Liver (tissue), 9 donors: Measurements from ENCODE around the gene TIE1. TPM values are rescaled to one million over a fixed set of nuclear protein-coding genes. Genes with fewer than 3 reads are reported as not detected.

Experiments used
- DNase-seq: peaks from one replicate; pipeline ENCODE4 v3.0.0-alpha.2; 2017; ENCODE audit warnings: low spot score
- H3K27ac ChIP-seq, 2 donors: one replicate each; pipeline ENCODE4 v1.7.0; 2013; ENCODE audit warnings: inconsistent platforms in 2 of 2, low read length in 2 of 2, control low read depth in 1 of 2, low read depth in 1 of 2, mild to moderate bottlenecking in 1 of 2
- H3K27me3 ChIP-seq, 4 donors: one replicate each; pipeline versions ENCODE4 v1.6.1 to v1.7.0; 2013; ENCODE audit warnings: low read length in 3 of 4, inconsistent platforms in 1 of 4, mild to moderate bottlenecking in 1 of 4, moderate library complexity in 1 of 4; ENCODE audit not compliant: control insufficient read depth in 4 of 4, insufficient read depth in 4 of 4
- H3K36me3 ChIP-seq, 4 donors: one replicate each; pipeline versions ENCODE4 v1.6.1 to v1.7.0; 2013; ENCODE audit warnings: low read length in 3 of 4, mild to moderate bottlenecking in 3 of 4, low read depth in 1 of 4, moderate library complexity in 1 of 4; ENCODE audit not compliant: control insufficient read depth in 4 of 4, insufficient read depth in 3 of 4
- H3K4me1 ChIP-seq, 4 donors: one replicate each; pipeline versions ENCODE4 v1.6.1 to v1.7.0; 2013; ENCODE audit warnings: low read length in 3 of 4, mild to moderate bottlenecking in 3 of 4, moderate library complexity in 1 of 4; ENCODE audit not compliant: control insufficient read depth in 4 of 4, insufficient read depth in 4 of 4
- H3K4me3 ChIP-seq, 3 donors: one replicate each; pipeline versions ENCODE4 v1.6.1 to v1.7.0; 2013; ENCODE audit warnings: low read length in 3 of 3, control low read depth in 1 of 3, low read depth in 1 of 3, mild to moderate bottlenecking in 1 of 3
- H3K9ac ChIP-seq, 2 donors: one replicate each; pipeline ENCODE4 v1.7.0; 2013; ENCODE audit warnings: low read length in 2 of 2, mild to moderate bottlenecking in 2 of 2, moderate library complexity in 2 of 2, control low read depth in 1 of 2, low read depth in 1 of 2
- H3K9me3 ChIP-seq, 4 donors: one replicate each; pipeline versions ENCODE4 v1.6.1 to v1.7.0; 2013; ENCODE audit warnings: low read length in 3 of 4; ENCODE audit not compliant: control insufficient read depth in 4 of 4
- CTCF ChIP-seq: fragments of 150-350 bp; IDR thresholded peaks from 2 replicates; pipeline ENCODE4 v1.5.1; 2017; ENCODE audit warnings: improper control_type of control experiment, low read depth, low read length; ENCODE audit not compliant: missing input control
- EGR1 ChIP-seq, 2 donors: IDR thresholded peaks; 2 replicates each; pipeline ENCODE4 v1.6.1; 2016 to 2018; ENCODE audit warnings: antibody characterized with exemption in 2 of 2, low read depth in 2 of 2
- FOXA2 ChIP-seq: IDR thresholded peaks from 2 replicates; pipeline ENCODE4 v1.6.1; 2016; ENCODE audit warnings: antibody characterized with exemption
- GABPA ChIP-seq, 2 donors: IDR thresholded peaks in 1 of 2; conservative IDR thresholded peaks in 1 of 2; 2 replicates each; pipeline ENCODE4 v1.6.1; 2016; ENCODE audit warnings: antibody characterized with exemption in 2 of 2, mild to moderate bottlenecking in 1 of 2, moderate library complexity in 1 of 2
- HNF4A ChIP-seq, 2 donors: conservative IDR thresholded peaks; 2 replicates each; pipeline ENCODE4 v1.6.1; 2016; ENCODE audit warnings: antibody characterized with exemption in 2 of 2, mild to moderate bottlenecking in 2 of 2
- HNF4G ChIP-seq: IDR thresholded peaks from 2 replicates; pipeline ENCODE4 v1.6.1; 2016; ENCODE audit warnings: antibody characterized with exemption
- JUND ChIP-seq, 2 donors: IDR thresholded peaks; 2 replicates each; pipeline ENCODE4 v1.6.1; 2016; ENCODE audit warnings: antibody characterized with exemption in 2 of 2
- MAX ChIP-seq: IDR thresholded peaks from 2 replicates; pipeline ENCODE4 v1.6.1; 2016; ENCODE audit warnings: antibody characterized with exemption
- NR2F2 ChIP-seq: IDR thresholded peaks from 2 replicates; pipeline ENCODE4 v1.6.1; 2016; ENCODE audit warnings: antibody characterized with exemption
- RAD21 ChIP-seq, 2 donors: IDR thresholded peaks; 2 replicates each; pipeline ENCODE4 v1.6.1; 2016; ENCODE audit warnings: antibody characterized with exemption in 2 of 2, mild to moderate bottlenecking in 2 of 2
- RXRA ChIP-seq, 2 donors: IDR thresholded peaks; 2 replicates each; pipeline ENCODE4 v1.6.1; 2017 to 2018; ENCODE audit warnings: antibody characterized with exemption in 2 of 2, mild to moderate bottlenecking in 1 of 2
- SP1 ChIP-seq: IDR thresholded peaks from 2 replicates; pipeline ENCODE4 v1.6.1; 2018; ENCODE audit warnings: antibody characterized with exemption, mild to moderate bottlenecking
- TAF1 ChIP-seq: conservative IDR thresholded peaks from 2 replicates; pipeline ENCODE4 v1.6.1; 2016; ENCODE audit warnings: antibody characterized with exemption, mild to moderate bottlenecking
- YY1 ChIP-seq: IDR thresholded peaks from 2 replicates; pipeline ENCODE4 v1.6.1; 2016; ENCODE audit warnings: antibody characterized with exemption, mild to moderate bottlenecking
- WGBS: extraction: QIAGEN DNeasy Blood & Tissue Kit; methylation state at CpG from one replicate; pipeline ENCODE4 v1.1.7; 2013; 5-methylcytosine and 5-hydroxymethylcytosine counted together
- polyA plus RNA-seq, 2 donors: library from polyadenylated mRNA; stranded (reverse) in 1 of 2; unstranded in 1 of 2; fragments of 200-250 nt in 1 of 2; fragments of >200 nt in 1 of 2; fragmentation: Nextera tagmentation in 1 of 2; extraction: Ambion mirVana in 1 of 2; gene quantifications; one replicate each; pipeline versions ENCODE4 v1.2.1 to v1.2.3, GENCODE V29; 2013 to 2015
- total RNA-seq, 2 donors: library from RNA; depleted of rRNA; stranded (reverse); fragments of >200 nt; gene quantifications; one replicate each; pipeline ENCODE4 v1.2.3, GENCODE V29; 2014
- TF ChIP-seq, protein P1 (sequence below): IDR thresholded peaks from 2 replicates; pipeline ENCODE4 v1.6.1; 2016; ENCODE audit warnings: antibody characterized with exemption
- TF ChIP-seq, protein P2 (sequence below): IDR thresholded peaks from 2 replicates; pipeline ENCODE4 v1.6.1; 2016; ENCODE audit warnings: antibody characterized with exemption, mild to moderate bottlenecking
- TF ChIP-seq, protein P3 (sequence below): IDR thresholded peaks from 2 replicates; pipeline ENCODE4 v1.6.1; 2016; ENCODE audit warnings: antibody characterized with exemption
- donor health status: healthy.
- donor health status: healthy.
- donor health status: healthy.
- donor health status: healthy.
- donor health status: healthy.

Gene TIE1
- total and polyA plus RNA-seq, 4 donors: 3.6 to 17.6 (median 8.9) TPM

DNA sequence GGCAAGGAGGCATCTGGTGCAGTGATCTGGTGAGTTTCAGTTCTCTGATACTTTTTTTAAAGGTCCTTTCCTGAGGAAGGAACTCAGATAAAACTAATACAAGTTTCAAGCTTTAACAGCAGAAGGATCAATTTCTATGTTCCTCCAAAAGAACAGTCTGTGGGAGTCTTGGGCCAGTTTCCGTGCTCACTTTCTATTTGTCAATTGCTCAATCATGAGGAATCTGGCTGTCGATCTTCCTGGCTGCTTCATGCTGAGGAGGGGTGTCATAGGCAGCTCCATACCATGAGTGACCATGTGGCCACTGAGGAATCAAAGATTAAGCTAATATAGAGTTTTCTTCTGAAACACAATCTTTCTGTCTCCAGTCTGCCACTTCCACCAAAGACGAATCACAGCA lies 42.4 kb upstream of the TIE1 start:
- Histone ChIP-seq H3K9ac (no peak overlapping the region), H3K9me3 (no peaks in the 10 kb centered on the region), H3K36me3 (no peaks in the 10 kb centered on the region), H3K27me3 (no peaks in the 10 kb centered on the region), H3K27ac (no peak overlapping the region), H3K4me1 (peaks cover 11 to 41% (median 35%) of the 10 kb centered on the region in 4 donors), H3K4me3 (no peak overlapping the region)
- TF ChIP-seq NR2F2 (no peak), CTCF (no peak), HNF4A (conservative IDR thresholded peaks at IDR 0.05) (peak in 1 of 2 donors; percentile 18), GABPA (IDR thresholded peaks at IDR 0.05 in 1 of 2, conservative IDR thresholded peaks at IDR 0.05 in 1 of 2) (no peak), MAX (no peak), RAD21 (IDR thresholded peaks at IDR 0.05) (no peak)
- TF ChIP-seq, protein P1, sequence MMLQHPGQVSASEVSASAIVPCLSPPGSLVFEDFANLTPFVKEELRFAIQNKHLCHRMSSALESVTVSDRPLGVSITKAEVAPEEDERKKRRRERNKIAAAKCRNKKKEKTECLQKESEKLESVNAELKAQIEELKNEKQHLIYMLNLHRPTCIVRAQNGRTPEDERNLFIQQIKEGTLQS: no peak
- TF ChIP-seq, protein P2, sequence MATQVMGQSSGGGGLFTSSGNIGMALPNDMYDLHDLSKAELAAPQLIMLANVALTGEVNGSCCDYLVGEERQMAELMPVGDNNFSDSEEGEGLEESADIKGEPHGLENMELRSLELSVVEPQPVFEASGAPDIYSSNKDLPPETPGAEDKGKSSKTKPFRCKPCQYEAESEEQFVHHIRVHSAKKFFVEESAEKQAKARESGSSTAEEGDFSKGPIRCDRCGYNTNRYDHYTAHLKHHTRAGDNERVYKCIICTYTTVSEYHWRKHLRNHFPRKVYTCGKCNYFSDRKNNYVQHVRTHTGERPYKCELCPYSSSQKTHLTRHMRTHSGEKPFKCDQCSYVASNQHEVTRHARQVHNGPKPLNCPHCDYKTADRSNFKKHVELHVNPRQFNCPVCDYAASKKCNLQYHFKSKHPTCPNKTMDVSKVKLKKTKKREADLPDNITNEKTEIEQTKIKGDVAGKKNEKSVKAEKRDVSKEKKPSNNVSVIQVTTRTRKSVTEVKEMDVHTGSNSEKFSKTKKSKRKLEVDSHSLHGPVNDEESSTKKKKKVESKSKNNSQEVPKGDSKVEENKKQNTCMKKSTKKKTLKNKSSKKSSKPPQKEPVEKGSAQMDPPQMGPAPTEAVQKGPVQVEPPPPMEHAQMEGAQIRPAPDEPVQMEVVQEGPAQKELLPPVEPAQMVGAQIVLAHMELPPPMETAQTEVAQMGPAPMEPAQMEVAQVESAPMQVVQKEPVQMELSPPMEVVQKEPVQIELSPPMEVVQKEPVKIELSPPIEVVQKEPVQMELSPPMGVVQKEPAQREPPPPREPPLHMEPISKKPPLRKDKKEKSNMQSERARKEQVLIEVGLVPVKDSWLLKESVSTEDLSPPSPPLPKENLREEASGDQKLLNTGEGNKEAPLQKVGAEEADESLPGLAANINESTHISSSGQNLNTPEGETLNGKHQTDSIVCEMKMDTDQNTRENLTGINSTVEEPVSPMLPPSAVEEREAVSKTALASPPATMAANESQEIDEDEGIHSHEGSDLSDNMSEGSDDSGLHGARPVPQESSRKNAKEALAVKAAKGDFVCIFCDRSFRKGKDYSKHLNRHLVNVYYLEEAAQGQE: no peak
- DNase-seq: no peak
- 29% methylated on average over 3 of the region's 3 CpGs for WGBS

DNA sequence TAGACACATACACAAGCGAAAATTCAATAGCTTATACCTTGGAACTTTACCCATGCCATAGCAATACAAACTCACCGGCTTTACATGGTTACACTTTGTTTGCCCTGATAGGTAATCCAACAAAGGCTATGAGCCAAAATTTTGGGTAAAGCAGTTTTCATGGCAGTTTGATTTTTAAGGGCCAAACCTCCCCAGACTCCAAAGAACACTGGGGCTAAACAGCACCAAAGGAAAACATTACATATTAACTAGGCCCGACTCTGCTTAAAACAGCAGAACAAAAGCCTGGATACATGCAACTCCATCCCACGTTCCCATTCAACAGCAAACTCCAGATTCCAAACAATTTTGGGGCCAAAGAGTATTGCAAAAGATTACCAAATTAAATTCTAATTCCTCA lies 35.4 kb upstream of the TIE1 start:
- H3K4me3 ChIP-seq: no peak overlapping the region
- WGBS: 29% methylated on average over 4 of the region's 4 CpGs
- no peak overlapping the region for H3K9ac ChIP-seq
- H3K36me3 ChIP-seq: no peaks in the 10 kb centered on the region
- peaks cover 10 to 26% (median 23%) of the 10 kb centered on the region in 4 donors for H3K4me1 ChIP-seq
- DNase-seq: no peak
- H3K27ac ChIP-seq: peak overlapping the region; percentile 31 to 57
- H3K27me3 ChIP-seq: peaks cover 0 to 2% (median 0%) of the 10 kb centered on the region in 4 donors
- H3K9me3 ChIP-seq: no peaks in the 10 kb centered on the region
- TF ChIP-seq SP1: peak; percentile 86
- peak; percentile 87 for TF ChIP-seq YY1
- TF ChIP-seq, protein P1: no peak
- peak; percentile 45 to 68 for TF ChIP-seq RAD21 (IDR thresholded peaks at IDR 0.05)
- TF ChIP-seq TAF1: peak; percentile 16
- TF ChIP-seq HNF4G: peak; percentile 54
- peak; percentile 75 to 78 for TF ChIP-seq RXRA (IDR thresholded peaks at IDR 0.05)
- TF ChIP-seq, protein P3, sequence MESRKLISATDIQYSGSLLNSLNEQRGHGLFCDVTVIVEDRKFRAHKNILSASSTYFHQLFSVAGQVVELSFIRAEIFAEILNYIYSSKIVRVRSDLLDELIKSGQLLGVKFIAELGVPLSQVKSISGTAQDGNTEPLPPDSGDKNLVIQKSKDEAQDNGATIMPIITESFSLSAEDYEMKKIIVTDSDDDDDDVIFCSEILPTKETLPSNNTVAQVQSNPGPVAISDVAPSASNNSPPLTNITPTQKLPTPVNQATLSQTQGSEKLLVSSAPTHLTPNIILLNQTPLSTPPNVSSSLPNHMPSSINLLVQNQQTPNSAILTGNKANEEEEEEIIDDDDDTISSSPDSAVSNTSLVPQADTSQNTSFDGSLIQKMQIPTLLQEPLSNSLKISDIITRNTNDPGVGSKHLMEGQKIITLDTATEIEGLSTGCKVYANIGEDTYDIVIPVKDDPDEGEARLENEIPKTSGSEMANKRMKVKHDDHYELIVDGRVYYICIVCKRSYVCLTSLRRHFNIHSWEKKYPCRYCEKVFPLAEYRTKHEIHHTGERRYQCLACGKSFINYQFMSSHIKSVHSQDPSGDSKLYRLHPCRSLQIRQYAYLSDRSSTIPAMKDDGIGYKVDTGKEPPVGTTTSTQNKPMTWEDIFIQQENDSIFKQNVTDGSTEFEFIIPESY: no peak
- no peak for TF ChIP-seq FOXA2
- no peak for TF ChIP-seq GABPA (IDR thresholded peaks at IDR 0.05 in 1 of 2, conservative IDR thresholded peaks at IDR 0.05 in 1 of 2)
- TF ChIP-seq NR2F2: no peak
- TF ChIP-seq JUND (IDR thresholded peaks at IDR 0.05): no peak
- TF ChIP-seq, protein P2: peak; percentile 62
- no peak for TF ChIP-seq EGR1 (IDR thresholded peaks at IDR 0.05; ENCODE audit: low read depth in 2 of 2)
- TF ChIP-seq CTCF: no peak
- peak; percentile 78 to 82 for TF ChIP-seq HNF4A (conservative IDR thresholded peaks at IDR 0.05)
